Measurements from ENCODE around the gene HOXA9.

DNA sequence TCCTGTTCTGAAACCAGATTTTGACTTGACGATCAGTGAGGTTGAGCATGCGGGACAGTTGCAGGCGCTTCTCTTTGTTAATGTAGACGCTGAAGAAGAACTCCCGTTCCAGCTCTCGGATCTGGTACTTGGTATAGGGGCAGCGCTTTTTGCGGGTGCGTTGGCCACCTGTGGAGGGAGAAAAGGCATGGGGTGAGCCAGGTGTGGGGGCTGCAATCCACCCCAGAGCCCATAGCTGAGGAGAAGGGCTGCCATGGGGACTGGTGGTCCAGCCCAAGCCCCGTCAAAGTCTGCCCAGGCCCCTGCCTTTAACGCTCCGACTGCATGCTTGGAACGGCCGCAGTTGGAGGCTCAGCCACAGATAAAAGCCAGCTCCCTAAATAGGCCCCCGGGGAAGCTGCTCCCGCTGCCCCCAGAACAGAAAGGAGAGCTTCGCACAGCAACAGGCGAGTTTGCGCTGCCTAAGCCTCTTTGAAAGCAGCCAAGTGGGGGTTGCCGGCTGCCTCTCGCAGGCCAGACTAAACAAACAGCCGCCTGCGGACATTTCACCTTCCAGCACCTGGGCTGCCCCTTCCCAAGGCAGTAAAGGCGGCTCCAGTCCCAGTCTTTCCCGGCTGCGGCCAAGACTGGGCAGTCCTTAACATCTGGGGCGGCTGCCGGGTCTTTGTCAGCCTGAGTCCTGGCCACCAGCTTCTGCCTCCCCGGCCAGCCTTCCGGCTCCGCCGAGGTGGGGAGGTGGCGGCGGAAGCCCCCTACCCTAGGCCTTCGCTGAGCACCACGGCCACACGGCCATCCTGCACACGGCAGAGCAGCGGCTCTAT is 17.7 kb upstream of the HOXA9 start:
- TF ChIP-seq ZNF274 (IDR thresholded peaks at IDR 0.05; ENCODE audit: low read depth, low read length): no peak
- TF ChIP-seq, protein P1, sequence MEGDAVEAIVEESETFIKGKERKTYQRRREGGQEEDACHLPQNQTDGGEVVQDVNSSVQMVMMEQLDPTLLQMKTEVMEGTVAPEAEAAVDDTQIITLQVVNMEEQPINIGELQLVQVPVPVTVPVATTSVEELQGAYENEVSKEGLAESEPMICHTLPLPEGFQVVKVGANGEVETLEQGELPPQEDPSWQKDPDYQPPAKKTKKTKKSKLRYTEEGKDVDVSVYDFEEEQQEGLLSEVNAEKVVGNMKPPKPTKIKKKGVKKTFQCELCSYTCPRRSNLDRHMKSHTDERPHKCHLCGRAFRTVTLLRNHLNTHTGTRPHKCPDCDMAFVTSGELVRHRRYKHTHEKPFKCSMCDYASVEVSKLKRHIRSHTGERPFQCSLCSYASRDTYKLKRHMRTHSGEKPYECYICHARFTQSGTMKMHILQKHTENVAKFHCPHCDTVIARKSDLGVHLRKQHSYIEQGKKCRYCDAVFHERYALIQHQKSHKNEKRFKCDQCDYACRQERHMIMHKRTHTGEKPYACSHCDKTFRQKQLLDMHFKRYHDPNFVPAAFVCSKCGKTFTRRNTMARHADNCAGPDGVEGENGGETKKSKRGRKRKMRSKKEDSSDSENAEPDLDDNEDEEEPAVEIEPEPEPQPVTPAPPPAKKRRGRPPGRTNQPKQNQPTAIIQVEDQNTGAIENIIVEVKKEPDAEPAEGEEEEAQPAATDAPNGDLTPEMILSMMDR (IDR thresholded peaks at IDR 0.05 in 2 of 3, conservative IDR thresholded peaks at IDR 0.05 in 1 of 3; ENCODE audit: borderline replicate concordance in 1 of 3, insufficient read depth in 1 of 3, low read depth in 2 of 3, low read length in 2 of 3): no peak
- TF ChIP-seq TCF7L2 (IDR thresholded peaks at IDR 0.05; ENCODE audit: borderline replicate concordance, extremely low read depth, insufficient read depth, insufficient read length): no peak
- no peak for TF ChIP-seq POLR2A (IDR thresholded peaks at IDR 0.05; ENCODE audit: borderline replicate concordance, extremely low read depth, insufficient read depth, insufficient read length)
- no peak for TF ChIP-seq JUND (IDR thresholded peaks at IDR 0.05)
- TF ChIP-seq MAX (IDR thresholded peaks at IDR 0.05): no peak
- no peak for TF ChIP-seq REST (IDR thresholded peaks at IDR 0.05; ENCODE audit: low read depth)
- TF ChIP-seq POLR2AphosphoS5 (IDR thresholded peaks at IDR 0.05; ENCODE audit: low read depth, low read length): no peak
